Smooth muscle cell (in vitro differentiated cells): ENCODE results near the gene GALNT5. TPM values are rescaled to one million over a fixed set of nuclear protein-coding genes. Genes with fewer than 3 reads are reported as not detected.

ENCODE experiments used
- DNase-seq: peaks from one replicate; lab custom pipeline; 2025; ENCODE audit not compliant: unreplicated experiment; lab: John Stamatoyannopoulos, UW
- H2AFZ ChIP-seq: fragments of 200-600 bp; sonication (generic); 2 replicates; pipeline ENCODE4 v1.6.0; 2016; ENCODE audit warnings: antibody characterized with exemption, low read depth, mild to moderate bottlenecking
- H3F3A ChIP-seq: fragments of 200-600 bp; sonication (generic); 2 replicates; pipeline ENCODE4 v1.6.0; 2017; ENCODE audit warnings: antibody characterized with exemption, low read depth
- H3K27ac ChIP-seq: fragments of 200-600 bp; sonication (generic); 2 replicates; pipeline ENCODE4 v1.5.1; 2016; ENCODE audit warnings: low read depth, mild to moderate bottlenecking
- H3K27me3 ChIP-seq: fragments of 200-600 bp; sonication (generic); 2 replicates; pipeline ENCODE4 v1.6.1; 2016; ENCODE audit warnings: low read depth, mild to moderate bottlenecking
- H3K36me3 ChIP-seq: fragments of 200-600 bp; sonication (generic); 2 replicates; pipeline ENCODE4 v1.5.1; 2016; ENCODE audit warnings: low read depth
- H3K4me1 ChIP-seq: fragments of 200-600 bp; sonication (generic); 2 replicates; pipeline ENCODE4 v1.5.1; 2016; ENCODE audit warnings: low read depth
- H3K4me2 ChIP-seq: fragments of 200-600 bp; sonication (generic); 2 replicates; pipeline ENCODE4 v1.6.0; 2016; ENCODE audit warnings: mild to moderate bottlenecking
- H3K4me3 ChIP-seq: fragments of 200-600 bp; sonication (generic); 2 replicates; pipeline ENCODE4 v1.5.1; 2016; ENCODE audit warnings: mild to moderate bottlenecking
- H3K79me2 ChIP-seq: fragments of 200-600 bp; sonication (generic); 2 replicates; pipeline ENCODE4 v1.6.0; 2016; ENCODE audit warnings: low read depth, mild to moderate bottlenecking
- H3K9ac ChIP-seq: fragments of 200-600 bp; sonication (generic); 2 replicates; pipeline ENCODE4 v1.6.0; 2016; ENCODE audit warnings: low read depth
- H3K9me3 ChIP-seq: fragments of 200-600 bp; sonication (generic); replicated peaks from 2 replicates; pipeline ENCODE4 v1.5.1; 2016; ENCODE audit warnings: low read depth
- H4K20me1 ChIP-seq: fragments of 200-600 bp; sonication (generic); 2 replicates; pipeline ENCODE4 v1.6.0; 2016; ENCODE audit warnings: low read depth
- WGBS: methylation state at CpG from one replicate; pipeline ENCODE4 v1.1.7; 2016; ENCODE audit warnings: low lambda C conversion rate; 5-methylcytosine and 5-hydroxymethylcytosine counted together
- polyA plus RNA-seq: library from polyadenylated mRNA; unstranded; fragments of >200 nt; fragmentation: Nextera tagmentation; extraction: Ambion mirVana; gene quantifications from 2 replicates; pipeline ENCODE4 v1.2.1, GENCODE V29; 2016
- total RNA-seq: library from RNA; depleted of rRNA; stranded (reverse); fragments of >200 nt; gene quantifications from 2 replicates; pipeline ENCODE4 v1.2.3, GENCODE V29; 2014
- TF ChIP-seq, protein P1 (sequence below): fragments of 200-600 bp; sonication (generic); IDR thresholded peaks from 2 replicates; pipeline ENCODE4 v1.5.1; 2017; ENCODE audit warnings: borderline replicate concordance, mild to moderate bottlenecking, antibody characterized with exemption; ENCODE audit not compliant: insufficient read depth, poor library complexity, severe bottlenecking

Gene GALNT5
- total and polyA plus RNA-seq, 2 experiments from 2014 or later: 1.8 to 2.0 TPM

DNA sequence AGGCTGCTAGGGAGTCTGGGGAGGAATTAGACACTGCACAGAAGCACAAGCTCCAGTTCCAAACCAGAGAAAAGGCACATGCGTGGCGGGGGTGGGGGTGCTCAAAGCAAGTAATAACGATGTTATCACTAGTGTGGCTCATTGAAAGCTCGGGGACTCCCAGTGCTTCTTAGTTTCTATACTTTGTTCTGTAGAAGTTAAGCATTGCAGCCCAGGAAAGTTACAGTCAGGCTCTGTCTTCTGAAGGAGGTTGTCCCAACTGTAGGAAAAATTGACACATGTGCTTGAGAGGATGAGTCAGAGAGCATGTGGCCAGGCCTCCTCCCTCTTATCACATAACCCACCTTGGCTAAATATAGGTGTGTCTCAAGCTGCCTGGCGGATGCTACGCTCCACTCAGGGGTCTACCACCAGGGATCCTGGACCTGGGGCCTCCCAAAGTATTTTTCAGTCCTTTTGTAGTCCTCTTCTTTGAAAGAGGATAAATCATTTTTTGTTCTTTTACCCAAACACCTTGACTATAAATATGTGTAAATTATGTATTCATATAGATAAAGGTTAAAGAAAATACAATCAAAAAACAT lies 3.8 kb downstream of the GALNT5 start:
- Histone ChIP-seq H3K4me1 (peaks cover 18% of the 10 kb centered on the region), H3K36me3 (no peaks in the 10 kb centered on the region), H3K79me2 (no peaks in the 10 kb centered on the region), H3K4me3 (peak overlapping the region; percentile 28), H3K4me2 (peak overlapping the region; percentile 35), H3K9me3 (no peaks in the 10 kb centered on the region), H3K27ac (no peak overlapping the region), H3F3A (no peaks in the 10 kb centered on the region), H3K9ac (no peak overlapping the region), H3K27me3 (no peaks in the 10 kb centered on the region), H2AFZ (peak overlapping the region; percentile 6), H4K20me1 (no peaks in the 10 kb centered on the region)
- 52% methylated on average over 6 of the region's 6 CpGs for WGBS
- DNase-seq: no peak
- TF ChIP-seq, protein P1, sequence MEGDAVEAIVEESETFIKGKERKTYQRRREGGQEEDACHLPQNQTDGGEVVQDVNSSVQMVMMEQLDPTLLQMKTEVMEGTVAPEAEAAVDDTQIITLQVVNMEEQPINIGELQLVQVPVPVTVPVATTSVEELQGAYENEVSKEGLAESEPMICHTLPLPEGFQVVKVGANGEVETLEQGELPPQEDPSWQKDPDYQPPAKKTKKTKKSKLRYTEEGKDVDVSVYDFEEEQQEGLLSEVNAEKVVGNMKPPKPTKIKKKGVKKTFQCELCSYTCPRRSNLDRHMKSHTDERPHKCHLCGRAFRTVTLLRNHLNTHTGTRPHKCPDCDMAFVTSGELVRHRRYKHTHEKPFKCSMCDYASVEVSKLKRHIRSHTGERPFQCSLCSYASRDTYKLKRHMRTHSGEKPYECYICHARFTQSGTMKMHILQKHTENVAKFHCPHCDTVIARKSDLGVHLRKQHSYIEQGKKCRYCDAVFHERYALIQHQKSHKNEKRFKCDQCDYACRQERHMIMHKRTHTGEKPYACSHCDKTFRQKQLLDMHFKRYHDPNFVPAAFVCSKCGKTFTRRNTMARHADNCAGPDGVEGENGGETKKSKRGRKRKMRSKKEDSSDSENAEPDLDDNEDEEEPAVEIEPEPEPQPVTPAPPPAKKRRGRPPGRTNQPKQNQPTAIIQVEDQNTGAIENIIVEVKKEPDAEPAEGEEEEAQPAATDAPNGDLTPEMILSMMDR: no peak

DNA sequence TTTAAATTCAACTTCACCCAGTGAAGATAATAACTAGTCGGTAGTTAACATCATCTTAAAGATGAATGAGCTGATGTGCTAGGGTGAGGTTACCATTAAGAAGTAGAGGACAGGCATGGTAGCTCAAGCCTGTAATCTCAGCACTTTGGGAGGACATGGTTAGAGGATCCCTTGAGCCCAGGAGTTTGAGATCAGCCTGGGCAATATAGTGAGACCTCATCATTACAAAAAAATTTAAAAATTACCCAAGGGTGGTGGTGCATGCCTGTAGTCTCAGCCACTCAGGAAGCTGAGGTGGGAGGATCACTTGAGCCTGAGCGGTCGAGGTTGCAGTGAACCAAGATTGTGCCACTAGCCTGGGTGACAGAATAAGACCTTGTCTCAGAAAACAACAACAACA lies 4.7 kb downstream of the GALNT5 start:
- TF ChIP-seq, protein P1: no peak
- H3K9me3 ChIP-seq: no peaks in the 10 kb centered on the region
- no peak overlapping the region for H3K9ac ChIP-seq
- H3K79me2 ChIP-seq: no peaks in the 10 kb centered on the region
- peaks cover 18% of the 10 kb centered on the region for H3K4me1 ChIP-seq
- no peak overlapping the region for H3K4me2 ChIP-seq
- H3K36me3 ChIP-seq: no peaks in the 10 kb centered on the region
- no peak overlapping the region for H2AFZ ChIP-seq
- H4K20me1 ChIP-seq: no peaks in the 10 kb centered on the region
- DNase-seq: no peak
- no peak overlapping the region for H3K27ac ChIP-seq
- WGBS: 95% methylated on average over 3 of the region's 3 CpGs
- H3K4me3 ChIP-seq: no peak overlapping the region
- H3K27me3 ChIP-seq: no peaks in the 10 kb centered on the region
- no peaks in the 10 kb centered on the region for H3F3A ChIP-seq

DNA sequence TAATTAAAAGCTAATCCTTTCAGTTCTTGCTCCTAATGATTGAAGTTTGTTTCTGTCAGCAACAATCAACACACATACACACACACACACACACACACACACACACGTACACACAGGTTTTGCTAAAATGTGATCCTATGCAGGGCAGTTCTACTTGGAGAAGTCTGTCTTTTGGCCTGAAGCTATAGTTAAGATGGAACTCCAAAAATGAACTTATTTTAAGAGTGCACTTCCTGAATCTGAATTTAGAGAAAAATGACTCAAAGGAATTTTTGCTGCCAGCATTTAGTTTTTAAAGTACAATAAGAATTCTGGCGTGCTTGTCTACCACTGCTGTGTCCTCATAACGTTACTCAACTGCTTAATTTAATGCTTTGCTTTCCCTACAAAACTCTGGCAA lies 6.6 kb downstream of the GALNT5 start:
- no peak overlapping the region for H3K27ac ChIP-seq
- no peak overlapping the region for H2AFZ ChIP-seq
- H4K20me1 ChIP-seq: no peaks in the 10 kb centered on the region
- no peak overlapping the region for H3K4me3 ChIP-seq
- no peaks in the 10 kb centered on the region for H3K79me2 ChIP-seq
- WGBS: 72% methylated on average over 3 of the region's 3 CpGs
- no peaks in the 10 kb centered on the region for H3K36me3 ChIP-seq
- H3K9me3 ChIP-seq: no peaks in the 10 kb centered on the region
- TF ChIP-seq, protein P1: no peak
- H3K4me2 ChIP-seq: no peak overlapping the region
- no peak for DNase-seq
- no peak overlapping the region for H3K9ac ChIP-seq
- no peaks in the 10 kb centered on the region for H3K27me3 ChIP-seq
- peaks cover 11% of the 10 kb centered on the region for H3K4me1 ChIP-seq
- no peaks in the 10 kb centered on the region for H3F3A ChIP-seq

DNA sequence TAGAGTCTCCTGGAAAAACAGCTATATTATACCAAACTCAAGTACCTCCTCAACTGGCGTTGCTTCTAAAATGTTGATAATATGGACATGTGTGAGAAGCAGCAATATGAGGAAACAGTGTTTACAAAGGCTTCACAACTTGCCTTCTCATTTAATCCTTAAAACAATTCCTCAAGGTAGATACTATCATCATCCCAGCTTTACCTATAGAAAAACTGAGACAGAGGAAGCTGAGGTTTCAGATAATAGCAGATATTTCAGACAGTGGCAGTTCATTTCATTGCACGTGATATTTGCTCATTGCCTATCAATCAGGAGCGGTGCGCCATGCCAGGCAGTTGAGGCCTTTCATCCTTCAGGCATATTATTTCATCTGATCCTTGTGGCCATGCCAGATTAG lies 8.3 kb downstream of the GALNT5 start:
- Histone ChIP-seq H3K36me3 (no peaks in the 10 kb centered on the region), H3K79me2 (no peaks in the 10 kb centered on the region), H3K4me2 (no peak overlapping the region)

More for the DNA sequence above, 8.3 kb downstream of the GALNT5 start:
- Histone ChIP-seq H2AFZ (no peak overlapping the region), H3K27me3 (no peaks in the 10 kb centered on the region), H3K9me3 (no peaks in the 10 kb centered on the region), H4K20me1 (no peaks in the 10 kb centered on the region), H3F3A (no peaks in the 10 kb centered on the region), H3K4me1 (peaks cover 11% of the 10 kb centered on the region), H3K9ac (no peak overlapping the region), H3K4me3 (no peak overlapping the region), H3K27ac (no peak overlapping the region)
- TF ChIP-seq, protein P1: no peak
- 96% methylated on average over 4 of the region's 4 CpGs for WGBS
- DNase-seq: no peak
